Right atrium auricular region (tissue), 2 donors: ENCODE results near the gene TCEA3. TPM values are rescaled to one million over a fixed set of nuclear protein-coding genes. Genes with fewer than 3 reads are reported as not detected.
A peak's percentile ranks its signal among the peaks of the same experiment; 100 is the strongest.

Source experiments
- DNase-seq: peaks from one replicate; pipeline ENCODE4 v3.0.0-alpha.2; 2019; ENCODE audit warnings: low spot score
- H3K27ac ChIP-seq, 2 donors: fragments of 200-600 bp; sonication (generic); 1 replicate in 1 of 2; 2 replicates in 1 of 2; pipeline ENCODE4 v1.5.1; 2016 to 2019
- H3K27me3 ChIP-seq, 2 donors: fragments of 200-600 bp; sonication (generic); one replicate each; pipeline versions ENCODE4 v1.5.1 to v1.6.0; 2017 to 2019
- H3K36me3 ChIP-seq: fragments of 200-600 bp; sonication (generic); one replicate; pipeline ENCODE4 v1.5.1; 2016
- H3K4me1 ChIP-seq, 2 donors: fragments of 200-600 bp; sonication (generic); one replicate each; pipeline versions ENCODE4 v1.5.1 to v1.6.0; 2017 to 2019
- H3K4me3 ChIP-seq, 2 donors: fragments of 200-600 bp; sonication (generic); 1 replicate in 1 of 2; 2 replicates in 1 of 2; pipeline ENCODE4 v1.5.1; 2017 to 2019; ENCODE audit warnings: mild to moderate bottlenecking in 1 of 2, moderate library complexity in 1 of 2
- H3K9me3 ChIP-seq, 2 donors: fragments of 200-600 bp; sonication (generic); one replicate each; pipeline ENCODE4 v1.5.1; 2019
- CTCF ChIP-seq, 2 donors: fragments of 200-600 bp; sonication (generic); IDR thresholded peaks; one replicate each; pipeline ENCODE4 v1.5.1; 2019; ENCODE audit warnings: antibody characterized with exemption in 2 of 2
- total RNA-seq, 2 donors: library from RNA; depleted of rRNA; stranded (reverse); fragments of >200 nt; gene quantifications; one replicate each; pipeline ENCODE4 v1.1.0, GENCODE V29; 2016

TCEA3 gene
- total RNA-seq, 2 donors from 2014 or later = 24.4 to 40.1 TPM

GRCh38 chr1:23367451-23367790 lies 57.1 kb downstream of the TCEA3 start:
- Histone ChIP-seq H3K36me3 (peaks cover 45% of the 10 kb centered on the region), H3K4me1 (peaks cover 0 to 38% of the 10 kb centered on the region in 2 donors), H3K9me3 (peaks cover 23 to 32% of the 10 kb centered on the region in 2 donors), H3K4me3 (peak overlapping the region; percentile 86 to 90), H3K27ac (peak overlapping the region; percentile 99), H3K27me3 (no peaks in the 10 kb centered on the region)
- no peak for DNase-seq
- no peak for TF ChIP-seq CTCF (IDR thresholded peaks at IDR 0.05)

GRCh38 chr1:23366598-23366997 lies 58.0 kb downstream of the TCEA3 start:
- Histone ChIP-seq H3K9me3 (peaks cover 31 to 40% of the 10 kb centered on the region in 2 donors), H3K4me1 (peaks cover 0 to 33% of the 10 kb centered on the region in 2 donors), H3K36me3 (peaks cover 53% of the 10 kb centered on the region), H3K27ac (no peak overlapping the region), H3K27me3 (no peaks in the 10 kb centered on the region), H3K4me3 (no peak overlapping the region)
- no peak for TF ChIP-seq CTCF (IDR thresholded peaks at IDR 0.05)
- no peak for DNase-seq

GRCh38 chr1:23366146-23366545 lies 58.4 kb downstream of the TCEA3 start:
- peaks cover 0 to 28% of the 10 kb centered on the region in 2 donors for H3K4me1 ChIP-seq
- TF ChIP-seq CTCF (IDR thresholded peaks at IDR 0.05) = no peak
- no peak overlapping the region for H3K27ac ChIP-seq
- DNase-seq = no peak
- H3K27me3 ChIP-seq = no peaks in the 10 kb centered on the region
- peaks cover 35 to 45% of the 10 kb centered on the region in 2 donors for H3K9me3 ChIP-seq
- peaks cover 58% of the 10 kb centered on the region for H3K36me3 ChIP-seq
- H3K4me3 ChIP-seq = no peak overlapping the region

- Histone ChIP-seq H3K36me3 (peaks cover 76% of the 10 kb centered on the region), H3K4me3 (no peak overlapping the region), H3K9me3 (peaks cover 39 to 64% of the 10 kb centered on the region in 2 donors), H3K27ac (no peak overlapping the region), H3K4me1 (peaks cover 0 to 6% of the 10 kb centered on the region in 2 donors), H3K27me3 (no peaks in the 10 kb centered on the region)
- no peak for DNase-seq
- TF ChIP-seq CTCF (IDR thresholded peaks at IDR 0.05) = no peak
These were observed 62.3 kb downstream of the TCEA3 start for GRCh38 chr1:23362218-23362713.

GRCh38 chr1:23358310-23358875 lies 66.2 kb downstream of the TCEA3 start:
- no peak overlapping the region for H3K4me3 ChIP-seq
- DNase-seq = no peak
- no peak for TF ChIP-seq CTCF (IDR thresholded peaks at IDR 0.05)
- H3K27me3 ChIP-seq = no peaks in the 10 kb centered on the region
- no peak overlapping the region for H3K27ac ChIP-seq
- peaks cover 26 to 41% of the 10 kb centered on the region in 2 donors for H3K9me3 ChIP-seq
- peaks cover 0 to 5% of the 10 kb centered on the region in 2 donors for H3K4me1 ChIP-seq
- H3K36me3 ChIP-seq = peaks cover 41% of the 10 kb centered on the region
